ENCODE measurements around the gene HHLA2.
"Not testable (repeated sequence)": the region's sequence is repeated elsewhere in the genome, so short reads cannot be mapped to it uniquely, and the experiment has no call there.

Gene HHLA2

DNA sequence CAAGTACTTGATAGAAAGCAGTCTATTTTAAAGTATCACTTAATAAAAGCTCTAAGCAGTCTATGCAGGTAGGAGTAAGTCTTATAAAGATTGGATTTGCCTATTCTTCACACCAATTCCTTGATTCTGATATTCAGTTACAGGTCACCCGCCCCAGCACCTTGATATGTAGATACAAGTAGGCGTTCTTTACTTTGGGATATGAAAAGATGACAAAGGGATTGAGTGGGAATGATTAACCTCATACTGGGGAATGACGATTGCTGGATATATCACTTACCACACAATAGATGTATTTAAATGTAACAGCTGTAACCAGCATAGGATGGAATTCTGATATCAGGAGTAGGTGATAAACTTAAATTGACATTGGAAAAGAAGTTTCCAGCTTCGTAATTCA, 47.1 kb downstream of the HHLA2 start:
- no peak for DNase-seq

- no peak for DNase-seq
Measured at GRCh38 chr3:108345492-108346205, 49.3 kb downstream of the HHLA2 start.

- no peak for DNase-seq
Measured at GRCh38 chr3:108346301-108347227, 50.2 kb downstream of the HHLA2 start.

DNA sequence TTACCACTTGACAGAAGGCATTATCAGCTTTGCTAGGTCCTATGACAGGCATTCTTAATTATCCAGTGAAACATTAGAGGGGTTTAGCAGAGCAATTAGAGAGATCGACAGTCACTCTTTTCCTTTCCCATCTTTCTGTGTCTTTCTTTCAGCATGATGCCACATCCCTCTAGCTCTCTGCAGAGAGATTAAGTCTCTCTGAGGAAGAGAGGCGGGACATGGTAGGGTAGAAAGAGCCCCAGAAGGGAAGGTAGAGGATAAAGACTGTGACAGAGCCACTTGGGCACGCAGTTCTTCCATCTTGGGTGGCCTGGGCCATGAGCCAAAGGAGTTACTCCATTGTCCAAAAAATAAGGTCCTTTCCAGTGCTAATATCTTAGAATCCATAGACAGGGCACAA, 55.8 kb downstream of the HHLA2 start:
- no peak for DNase-seq

- no peak for DNase-seq
Measured at GRCh38 chr3:108354562-108354961, 58.2 kb downstream of the HHLA2 start.

DNA sequence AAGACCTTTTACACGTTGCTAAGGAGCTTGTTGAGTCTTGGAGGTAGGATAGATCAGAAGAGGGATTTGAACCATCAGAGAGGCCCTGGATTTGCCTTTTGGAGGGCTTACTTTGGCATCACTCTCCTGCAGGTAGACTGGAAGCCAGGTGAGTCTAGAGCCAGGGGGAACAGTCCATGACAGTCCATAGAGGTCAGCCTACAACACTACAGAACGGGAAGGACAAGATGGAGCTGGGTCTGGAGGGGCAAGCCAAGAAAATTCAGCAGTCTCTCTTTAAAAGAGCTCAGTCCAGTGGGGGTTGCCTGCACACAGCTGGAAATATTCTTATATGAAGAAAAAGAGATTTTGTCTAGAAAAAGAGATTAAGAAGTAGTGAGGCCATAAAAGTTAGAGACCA, 60.7 kb downstream of the HHLA2 start:
- no peak for DNase-seq

- no peak for DNase-seq
Measured at GRCh38 chr3:108359011-108359410, 62.7 kb downstream of the HHLA2 start.

GRCh38 chr3:108376026-108376425, 79.7 kb downstream of the HHLA2 start:
- no peak for DNase-seq

GRCh38 chr3:108377384-108377783, 81.0 kb downstream of the HHLA2 start:
- no peak for DNase-seq

DNA sequence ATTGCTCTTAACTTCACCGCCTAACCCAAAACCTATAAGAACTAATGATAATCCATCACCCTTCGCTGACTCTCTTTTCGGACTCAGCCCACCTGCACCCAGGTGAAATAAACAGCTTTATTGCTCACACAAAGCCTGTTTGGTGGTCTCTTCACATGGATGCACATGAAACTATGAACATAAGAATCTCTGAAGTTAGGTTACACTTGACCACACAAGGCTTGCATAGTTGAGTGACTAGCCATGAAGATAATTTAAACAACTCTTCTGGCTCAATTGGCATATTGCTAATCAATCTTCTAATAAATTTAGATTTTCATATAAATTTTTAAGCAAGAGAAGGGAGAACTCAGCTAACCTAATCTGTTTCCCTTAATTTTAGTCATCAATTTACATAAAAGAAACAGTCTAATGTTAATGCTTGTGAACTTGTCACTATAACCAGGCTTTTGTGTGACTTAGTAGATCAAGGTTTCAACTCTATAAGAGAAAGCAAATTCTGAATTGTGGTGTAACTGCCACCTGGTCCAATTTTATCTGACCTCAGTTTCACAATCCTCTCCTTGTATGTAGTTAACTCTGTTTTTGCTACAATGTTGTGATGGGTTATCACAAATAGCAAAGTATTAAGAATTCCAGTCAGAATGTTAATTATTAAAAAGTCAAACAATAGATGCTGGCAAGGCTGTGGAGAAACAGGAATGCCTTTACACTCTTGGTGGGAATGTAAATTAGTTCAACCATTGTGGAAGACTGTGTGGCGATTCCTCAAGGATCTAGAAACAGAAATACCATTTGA, 82.0 kb downstream of the HHLA2 start:
- DNase-seq, result no peak

GRCh38 chr3:108378952-108379342, 82.6 kb downstream of the HHLA2 start:
- not testable (repeated sequence) for DNase-seq

DNA sequence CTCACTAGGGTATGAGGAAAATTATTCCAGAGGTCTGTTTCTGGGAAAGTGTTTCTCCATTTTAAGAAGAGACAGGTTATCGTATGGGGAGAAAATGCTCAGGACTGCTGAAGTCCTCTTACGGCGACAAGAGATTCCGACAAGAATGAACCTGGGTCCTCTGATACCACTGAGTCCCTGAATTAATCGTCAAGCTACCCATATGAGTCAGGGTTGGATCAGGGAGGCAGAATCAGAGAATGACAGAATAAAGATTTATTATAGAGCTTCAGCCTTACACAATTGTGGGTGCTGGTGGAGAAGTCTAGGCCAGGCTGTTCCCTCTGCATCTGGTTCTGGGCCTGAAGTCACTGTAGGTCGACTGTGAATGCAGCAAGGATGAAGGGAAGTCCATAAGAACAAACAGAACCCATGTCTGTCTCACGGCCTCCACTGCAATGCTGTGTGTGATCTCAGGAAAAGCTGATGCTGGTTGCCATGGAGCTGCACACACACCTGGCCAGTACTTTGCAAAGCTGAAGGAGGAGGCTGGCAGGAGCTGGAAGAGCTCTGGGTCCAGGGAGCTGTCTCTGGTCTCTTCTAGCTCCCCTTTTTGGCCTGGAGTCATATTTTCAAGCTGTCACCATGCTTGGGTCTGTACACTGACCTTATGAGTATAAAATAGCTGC, 83.9 kb downstream of the HHLA2 start:
- DNase-seq, result no peak

- no peak for DNase-seq
Measured at GRCh38 chr3:108381529-108382140, 85.3 kb downstream of the HHLA2 start.

GRCh38 chr3:108383306-108383705, 87.0 kb downstream of the HHLA2 start:
- no peak for DNase-seq

- DNase-seq, result no peak
Measured at GRCh38 chr3:108387063-108387462, 90.7 kb downstream of the HHLA2 start.

- peak; percentile 7 for DNase-seq
Measured at GRCh38 chr3:108388136-108389132, 92.1 kb downstream of the HHLA2 start.

DNA sequence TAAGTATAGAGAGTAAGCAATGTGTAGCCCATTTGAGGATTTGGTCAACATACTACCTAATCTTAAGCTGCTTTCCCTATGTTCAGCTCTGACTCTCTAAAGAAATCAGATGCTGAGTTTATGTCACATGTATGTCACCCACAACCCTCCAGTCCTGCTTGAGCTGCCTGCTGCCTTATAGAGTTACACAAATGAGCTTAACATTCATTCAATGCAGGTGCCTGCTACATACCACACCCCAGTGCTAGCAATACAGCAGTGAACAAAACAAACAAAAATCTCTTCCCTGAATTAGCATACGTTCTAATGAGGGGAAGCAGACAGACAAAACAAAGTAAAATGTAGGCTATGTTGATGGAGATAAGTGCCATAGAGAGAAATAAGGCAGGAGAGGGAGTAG, 93.0 kb downstream of the HHLA2 start:
- no peak for DNase-seq

GRCh38 chr3:108391917-108392593, 95.7 kb downstream of the HHLA2 start:
- DNase-seq, result no peak

GRCh38 chr3:108393128-108393900, 97.0 kb downstream of the HHLA2 start:
- DNase-seq, result no peak

- no peak for DNase-seq
Measured at GRCh38 chr3:108394016-108394415, 97.7 kb downstream of the HHLA2 start.
